GM13976 (cell line): ENCODE results near the gene ADRB2.

Experiments used
- DNase-seq: peaks from one replicate; pipeline ENCODE4 v3.0.0; 2012; ENCODE audit warnings: low spot score
- in situ Hi-C: fragments of 300-500 bp; cut with MboI; formaldehyde crosslinking; loops from one replicate; pipeline ENCODE4 v1.12.0; 2022; ENCODE audit warnings: low sequenced_read_pairs, mixed read lengths, inconsistent platforms; ENCODE audit not compliant: unreplicated experiment
- TF ChIP-seq, protein P1 (sequence below): IDR thresholded peaks from 2 replicates; pipeline ENCODE4 v1.5.1; 2012; ENCODE audit warnings: borderline replicate concordance, mild to moderate bottlenecking; ENCODE audit not compliant: insufficient read depth; ENCODE audit errors: extremely low read depth, missing control alignments, control extremely low read depth

The ADRB2 gene

DNA sequence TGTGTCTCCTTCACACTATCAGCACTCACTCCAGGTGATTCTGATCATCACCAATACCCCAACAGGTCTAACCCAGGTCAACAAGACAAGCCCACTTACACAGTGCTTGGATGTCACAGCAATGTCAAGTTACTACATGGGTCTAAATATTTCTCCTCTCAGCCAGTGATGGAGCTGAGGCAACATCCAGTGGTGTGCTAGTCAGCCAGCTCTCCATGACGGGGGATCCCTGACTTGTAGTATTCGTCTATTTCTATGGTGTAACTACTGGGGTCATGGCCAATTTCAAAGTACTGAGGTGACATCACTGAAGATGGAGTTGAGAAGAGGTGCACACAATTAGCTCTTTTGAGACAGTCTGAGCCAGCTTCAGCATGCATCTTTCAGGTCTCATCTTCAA is 31.1 kb downstream of the ADRB2 start:
- TF ChIP-seq, protein P1, sequence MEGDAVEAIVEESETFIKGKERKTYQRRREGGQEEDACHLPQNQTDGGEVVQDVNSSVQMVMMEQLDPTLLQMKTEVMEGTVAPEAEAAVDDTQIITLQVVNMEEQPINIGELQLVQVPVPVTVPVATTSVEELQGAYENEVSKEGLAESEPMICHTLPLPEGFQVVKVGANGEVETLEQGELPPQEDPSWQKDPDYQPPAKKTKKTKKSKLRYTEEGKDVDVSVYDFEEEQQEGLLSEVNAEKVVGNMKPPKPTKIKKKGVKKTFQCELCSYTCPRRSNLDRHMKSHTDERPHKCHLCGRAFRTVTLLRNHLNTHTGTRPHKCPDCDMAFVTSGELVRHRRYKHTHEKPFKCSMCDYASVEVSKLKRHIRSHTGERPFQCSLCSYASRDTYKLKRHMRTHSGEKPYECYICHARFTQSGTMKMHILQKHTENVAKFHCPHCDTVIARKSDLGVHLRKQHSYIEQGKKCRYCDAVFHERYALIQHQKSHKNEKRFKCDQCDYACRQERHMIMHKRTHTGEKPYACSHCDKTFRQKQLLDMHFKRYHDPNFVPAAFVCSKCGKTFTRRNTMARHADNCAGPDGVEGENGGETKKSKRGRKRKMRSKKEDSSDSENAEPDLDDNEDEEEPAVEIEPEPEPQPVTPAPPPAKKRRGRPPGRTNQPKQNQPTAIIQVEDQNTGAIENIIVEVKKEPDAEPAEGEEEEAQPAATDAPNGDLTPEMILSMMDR: no peak
- no peak for DNase-seq
- in situ Hi-C loops: no loop called here

DNA sequence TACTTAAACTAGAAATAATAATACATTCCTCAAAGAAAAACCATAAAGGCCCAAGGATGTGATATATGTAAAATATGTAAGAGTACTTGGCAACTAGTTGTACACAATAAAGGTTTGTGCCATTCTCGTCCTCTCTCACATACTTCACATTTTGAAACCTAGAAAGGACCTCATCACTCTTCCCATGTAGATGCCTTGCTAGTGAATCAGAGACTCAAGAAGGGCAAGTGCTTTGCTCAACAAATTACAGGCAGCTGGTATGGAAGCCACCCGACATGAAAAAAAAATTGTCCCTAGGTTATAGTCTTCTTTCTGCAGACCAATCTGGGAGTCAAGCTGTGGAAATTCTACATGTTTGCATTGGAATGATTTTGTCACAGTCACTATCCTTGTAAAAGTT is 31.7 kb downstream of the ADRB2 start:
- in situ Hi-C loops: no loop called here
- TF ChIP-seq, protein P1: no peak
- DNase-seq: no peak

DNA sequence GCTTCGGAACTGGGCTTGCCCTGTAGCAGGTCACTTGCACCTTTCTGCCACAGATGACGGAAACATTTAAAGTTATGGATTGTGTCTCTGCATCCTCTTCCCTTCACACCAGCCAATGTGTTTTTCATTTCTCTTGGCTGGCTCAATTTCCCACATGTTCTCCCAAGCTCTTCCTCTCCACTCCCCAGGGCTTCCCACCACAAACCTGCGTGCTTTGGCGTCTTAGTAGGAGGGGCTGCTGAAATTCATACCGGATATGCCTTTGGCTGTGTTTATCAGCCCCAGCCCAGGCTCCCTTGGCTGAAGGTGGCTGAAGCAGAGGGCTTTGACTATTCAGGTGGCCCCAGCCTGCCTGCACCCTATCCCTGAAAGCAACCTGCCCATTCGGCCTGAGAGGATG is 32.1 kb downstream of the ADRB2 start:
- no peak for DNase-seq
- in situ Hi-C loops: no loop called here
- TF ChIP-seq, protein P1: no peak

DNA sequence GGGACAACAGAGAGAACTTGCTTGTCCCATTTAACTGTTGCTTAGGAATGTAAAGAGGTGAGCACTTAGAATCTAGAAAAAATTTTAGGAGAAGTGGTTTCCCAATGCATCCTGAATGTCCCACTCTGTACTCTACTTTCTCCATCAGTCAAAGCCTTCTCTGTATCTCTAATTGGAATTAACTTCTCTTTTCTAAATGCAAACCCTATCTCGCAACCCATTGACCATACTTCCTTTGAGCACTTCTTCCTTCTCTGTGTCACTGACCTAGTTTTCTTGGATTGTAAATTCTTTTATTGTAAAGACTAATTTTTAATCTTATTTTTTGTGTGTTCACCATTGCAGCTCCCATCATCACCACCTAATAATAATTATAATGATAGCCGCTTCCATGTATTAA is 33.3 kb downstream of the ADRB2 start:
- no peak for DNase-seq
- in situ Hi-C loops: no loop called here
- TF ChIP-seq, protein P1: no peak

DNA sequence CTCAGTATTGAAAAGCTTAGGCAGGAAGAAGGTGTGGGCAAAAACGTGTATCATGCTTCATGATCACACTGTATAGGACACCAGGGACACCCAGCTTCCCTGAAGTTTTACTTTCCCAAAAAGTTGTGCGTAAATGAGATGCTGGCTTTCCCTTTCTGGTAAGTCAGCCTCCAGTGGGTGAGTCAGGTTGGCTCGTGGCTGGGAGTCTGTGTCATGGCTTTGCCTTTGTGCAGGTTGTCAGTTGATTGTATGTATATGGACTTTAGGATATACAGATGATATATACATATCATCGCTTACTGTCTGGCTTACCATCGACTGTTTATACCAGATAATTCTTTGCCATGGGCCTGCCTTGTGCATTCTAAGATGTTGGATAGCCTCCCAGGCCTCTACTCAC is 34.2 kb downstream of the ADRB2 start:
- in situ Hi-C loops: no loop called here
- TF ChIP-seq, protein P1: no peak
- no peak for DNase-seq

DNA sequence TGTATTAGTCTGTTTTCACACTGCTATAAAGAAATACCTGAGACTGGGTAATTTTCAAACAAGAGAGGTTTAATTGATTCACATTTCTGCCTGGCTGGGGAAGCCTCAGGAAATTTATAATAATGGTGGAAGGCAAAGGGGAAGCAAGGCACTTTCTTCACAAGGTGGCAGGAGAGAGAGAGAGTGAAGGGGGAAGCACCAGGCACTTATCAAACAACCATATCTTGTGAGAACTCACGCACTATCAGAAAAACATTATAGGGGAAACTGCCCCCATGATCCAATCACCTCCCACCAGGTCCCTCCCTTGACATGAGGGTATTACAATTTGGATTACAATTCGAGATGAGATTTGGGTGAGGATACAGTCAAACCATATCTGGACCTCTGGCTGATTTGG is 34.7 kb downstream of the ADRB2 start:
- TF ChIP-seq, protein P1: no peak
- no peak for DNase-seq
- in situ Hi-C loops: no loop called here

DNA sequence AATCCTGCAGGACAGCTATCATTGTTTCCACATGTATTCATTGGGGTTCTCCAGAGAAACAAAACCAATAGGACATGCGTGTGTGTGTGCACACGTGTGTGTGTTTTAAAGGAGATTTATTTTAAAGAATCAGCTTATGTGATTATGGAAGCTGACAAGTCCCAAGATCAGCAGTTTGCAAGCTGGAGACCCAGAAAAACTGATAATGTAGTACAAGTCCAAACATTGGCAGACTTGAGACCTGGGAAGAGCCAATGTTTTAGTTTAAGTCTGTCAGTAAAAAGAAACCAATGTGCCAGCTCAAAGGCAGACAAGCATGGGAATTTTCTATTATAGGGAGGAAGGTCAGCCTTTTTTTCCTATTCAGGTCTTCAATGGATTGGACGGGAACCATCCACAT is 35.3 kb downstream of the ADRB2 start:
- no peak for DNase-seq
- in situ Hi-C loops: no loop called here
- TF ChIP-seq, protein P1: no peak
